ENCODE measurements around the gene CACNA1E.

The CACNA1E gene

DNA sequence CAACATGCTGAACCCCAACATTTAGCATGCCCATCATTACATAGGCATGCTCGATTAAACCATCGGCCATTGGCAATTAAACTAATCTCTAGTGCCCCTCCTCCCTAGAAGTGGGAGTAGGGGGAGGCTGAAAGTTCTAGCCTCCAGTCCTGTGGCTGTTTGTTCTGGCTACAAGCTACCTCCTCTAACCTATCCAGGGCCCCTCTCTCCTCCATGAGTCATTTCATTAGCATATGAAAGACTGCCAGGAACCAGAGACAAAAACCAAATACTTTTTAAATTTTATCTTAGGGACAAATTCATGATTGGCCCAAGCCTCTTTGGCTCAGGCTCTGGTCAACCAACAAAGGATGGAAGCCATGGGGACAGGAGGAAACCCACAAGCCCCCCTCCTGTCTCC, 231.1 kb downstream of the CACNA1E start:
- DNase-seq = no peak

DNA sequence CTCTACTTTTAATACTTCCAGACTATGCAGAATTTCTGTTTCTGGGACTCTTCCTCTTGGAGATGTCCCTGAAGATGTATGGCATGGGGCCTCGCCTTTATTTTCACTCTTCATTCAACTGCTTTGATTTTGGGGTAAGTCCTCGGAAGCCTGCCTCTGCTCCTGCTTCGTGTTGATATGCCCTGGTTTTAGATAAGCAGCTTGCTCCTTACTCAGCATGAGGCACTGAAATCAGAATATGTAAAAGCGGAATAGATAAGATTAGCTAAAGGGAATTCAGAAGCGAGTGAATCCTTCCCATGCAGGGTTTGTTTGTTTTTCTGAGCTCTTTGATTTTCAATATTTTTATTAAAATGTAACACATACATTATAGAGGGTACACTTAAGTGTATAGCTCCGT, 234.7 kb downstream of the CACNA1E start:
- DNase-seq = no peak

DNA sequence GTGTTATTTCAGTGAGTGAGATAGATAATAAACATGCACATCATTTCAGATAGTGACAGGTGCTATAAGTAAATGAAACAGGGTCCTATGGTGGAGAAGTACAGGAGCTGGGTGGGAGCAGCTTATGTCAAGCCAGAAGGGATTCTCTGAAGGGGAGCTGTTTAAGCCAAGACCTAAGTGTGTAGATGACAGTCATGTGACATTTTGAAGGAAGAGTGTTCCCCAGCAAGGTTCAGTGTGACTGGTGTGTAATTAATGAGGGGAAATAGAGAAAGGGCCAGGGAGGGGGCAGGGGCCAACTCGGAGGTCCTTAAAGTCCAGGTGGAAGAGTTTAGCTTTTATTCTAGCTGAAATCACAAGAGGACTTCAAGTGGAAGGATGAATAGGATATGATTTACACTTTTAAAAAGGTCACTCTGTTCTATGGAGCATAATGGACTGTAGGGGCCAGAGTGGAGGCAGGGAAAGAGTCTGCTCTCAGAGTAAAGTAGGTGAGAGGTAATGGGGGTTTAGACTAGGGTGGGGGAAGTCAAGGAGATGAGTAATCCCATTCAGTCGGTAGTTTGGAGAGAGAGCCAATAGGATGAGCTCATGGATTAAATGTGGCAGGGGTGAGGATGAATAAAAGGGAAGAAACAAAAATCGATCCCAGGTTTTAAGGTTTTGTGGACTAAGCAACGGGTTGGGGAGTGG, 243.1 kb downstream of the CACNA1E start:
- no peak for DNase-seq

DNA sequence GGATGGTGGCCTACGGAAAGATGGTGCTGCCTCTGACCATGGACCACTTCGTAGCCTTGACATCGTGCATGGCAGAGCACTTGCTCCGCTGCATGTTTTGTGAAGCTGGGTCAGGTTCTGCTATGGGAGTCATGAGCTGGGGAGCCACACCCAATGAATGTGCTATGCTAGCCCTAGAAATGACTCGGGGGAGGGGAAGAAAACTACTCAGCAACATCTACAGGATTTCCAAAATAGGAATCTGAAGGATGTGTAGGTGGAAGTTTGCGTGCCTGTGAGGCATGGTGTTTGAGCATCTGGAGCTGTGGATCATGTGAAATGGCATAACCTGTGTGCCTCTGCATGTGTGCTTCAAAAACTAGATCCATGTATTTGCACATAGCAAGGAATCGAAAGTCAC, 247.3 kb downstream of the CACNA1E start:
- DNase-seq = no peak

DNA sequence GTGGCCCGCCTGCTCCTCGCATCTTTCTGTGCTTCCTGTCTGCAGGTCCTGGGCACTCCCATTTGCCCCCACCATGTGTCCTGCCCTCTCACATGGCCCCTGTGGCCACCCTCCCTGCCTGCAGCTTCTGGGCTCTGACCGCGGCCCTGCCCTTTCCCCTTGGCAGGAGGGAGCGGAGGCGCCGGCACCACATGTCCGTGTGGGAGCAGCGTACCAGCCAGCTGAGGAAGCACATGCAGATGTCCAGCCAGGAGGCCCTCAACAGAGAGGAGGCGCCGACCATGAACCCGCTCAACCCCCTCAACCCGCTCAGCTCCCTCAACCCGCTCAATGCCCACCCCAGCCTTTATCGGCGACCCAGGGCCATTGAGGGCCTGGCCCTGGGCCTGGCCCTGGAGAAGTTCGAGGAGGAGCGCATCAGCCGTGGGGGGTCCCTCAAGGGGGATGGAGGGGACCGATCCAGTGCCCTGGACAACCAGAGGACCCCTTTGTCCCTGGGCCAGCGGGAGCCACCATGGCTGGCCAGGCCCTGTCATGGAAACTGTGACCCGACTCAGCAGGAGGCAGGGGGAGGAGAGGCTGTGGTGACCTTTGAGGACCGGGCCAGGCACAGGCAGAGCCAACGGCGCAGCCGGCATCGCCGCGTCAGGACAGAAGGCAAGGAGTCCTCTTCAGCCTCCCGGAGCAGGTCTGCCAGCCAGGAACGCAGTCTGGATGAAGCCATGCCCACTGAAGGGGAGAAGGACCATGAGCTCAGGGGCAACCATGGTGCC, 249.1 kb downstream of the CACNA1E start:
- DNase-seq = no peak

DNA sequence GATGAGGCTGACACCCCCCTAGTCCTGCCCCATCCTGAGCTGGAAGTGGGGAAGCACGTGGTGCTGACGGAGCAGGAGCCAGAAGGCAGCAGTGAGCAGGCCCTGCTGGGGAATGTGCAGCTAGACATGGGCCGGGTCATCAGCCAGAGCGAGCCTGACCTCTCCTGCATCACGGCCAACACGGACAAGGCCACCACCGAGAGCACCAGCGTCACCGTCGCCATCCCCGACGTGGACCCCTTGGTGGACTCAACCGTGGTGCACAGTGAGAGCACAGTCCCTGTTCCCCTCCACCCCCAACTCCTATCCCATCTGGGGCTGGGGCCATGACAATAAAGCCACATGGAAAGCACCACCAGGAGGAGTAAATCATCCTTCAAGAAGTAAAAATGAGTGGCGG, 250.2 kb downstream of the CACNA1E start:
- DNase-seq = no peak

DNA sequence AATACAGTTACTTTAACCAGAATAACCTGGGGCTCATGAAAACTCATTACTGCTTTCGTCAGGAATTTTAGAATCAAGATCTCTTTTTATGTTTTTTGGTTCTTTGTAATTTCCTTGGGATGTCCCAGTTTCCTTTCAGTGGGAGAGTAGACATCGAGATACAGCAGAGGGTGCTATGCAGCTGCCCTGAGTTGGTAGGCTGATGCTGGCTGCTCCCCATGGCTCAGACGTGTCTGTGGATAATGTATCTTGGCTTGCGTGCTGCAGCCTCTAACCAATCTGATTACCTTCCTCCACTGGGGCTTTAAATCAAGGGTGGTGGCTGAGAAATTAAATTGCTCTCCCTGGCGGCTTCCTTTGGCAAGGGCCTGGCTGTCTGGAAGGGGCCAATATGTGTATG, 253.7 kb downstream of the CACNA1E start:
- no peak for DNase-seq

DNA sequence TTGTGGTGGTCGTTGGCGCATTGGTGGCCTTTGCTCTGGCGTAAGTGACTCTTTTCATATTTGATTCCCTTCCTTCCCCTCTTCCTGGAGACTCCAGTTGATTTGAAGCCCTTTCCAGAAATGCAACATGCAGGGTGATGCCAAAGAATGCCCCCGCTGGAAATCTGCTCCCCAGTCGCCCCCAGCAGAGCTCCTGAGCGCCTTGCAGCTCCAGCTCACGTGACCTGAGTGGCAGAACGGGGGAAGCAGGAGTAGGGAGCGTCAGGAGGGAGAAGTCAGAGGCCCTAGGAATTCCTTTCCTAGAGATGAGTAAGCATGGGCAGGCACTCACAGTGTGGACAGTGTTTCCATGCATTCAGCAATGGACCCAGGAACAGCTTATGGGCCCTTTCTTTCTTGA, 255.9 kb downstream of the CACNA1E start:
- no peak for DNase-seq

DNA sequence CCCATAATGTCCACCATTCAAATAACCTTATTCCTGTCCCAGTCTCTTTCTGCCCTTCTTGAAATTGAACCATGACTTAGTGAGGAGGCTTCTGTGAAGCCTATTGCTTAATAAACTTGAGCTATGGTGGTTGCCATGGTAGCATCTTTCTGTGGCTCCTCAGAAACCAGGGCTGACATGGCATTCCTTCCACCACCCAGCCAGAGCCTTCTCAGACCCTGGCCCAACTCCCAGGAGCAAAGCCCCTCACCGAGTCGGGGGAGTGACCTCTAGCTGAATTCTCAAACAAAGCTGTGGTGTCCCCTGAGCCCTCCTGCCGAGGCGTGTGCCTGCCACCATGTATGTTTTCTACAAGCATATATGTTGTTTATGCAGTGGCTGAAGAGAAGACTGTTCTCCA, 259.1 kb downstream of the CACNA1E start:
- no peak for DNase-seq

DNA sequence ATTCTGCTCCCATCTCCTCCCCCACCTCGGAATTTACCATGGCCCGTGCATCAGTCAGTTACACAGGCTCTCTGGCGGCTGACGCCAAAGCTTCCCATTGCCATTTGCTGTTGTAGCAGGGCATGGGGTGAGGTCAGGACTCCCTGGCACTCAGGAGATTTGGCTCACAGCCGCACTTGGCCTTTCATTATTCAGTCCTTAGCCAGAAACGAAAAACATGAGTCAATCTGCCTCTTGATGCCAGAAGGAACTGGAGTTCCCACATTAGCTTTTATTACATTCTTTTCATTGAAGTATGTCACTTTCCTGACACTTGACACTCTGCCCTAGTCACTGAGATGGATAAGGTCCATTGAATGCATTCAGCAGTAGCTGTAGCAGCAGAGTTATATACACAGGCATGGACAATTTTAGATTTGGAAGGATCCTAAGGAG, 260.6 kb downstream of the CACNA1E start:
- DNase-seq = peak in 1 of 2 donors; percentile 24

DNA sequence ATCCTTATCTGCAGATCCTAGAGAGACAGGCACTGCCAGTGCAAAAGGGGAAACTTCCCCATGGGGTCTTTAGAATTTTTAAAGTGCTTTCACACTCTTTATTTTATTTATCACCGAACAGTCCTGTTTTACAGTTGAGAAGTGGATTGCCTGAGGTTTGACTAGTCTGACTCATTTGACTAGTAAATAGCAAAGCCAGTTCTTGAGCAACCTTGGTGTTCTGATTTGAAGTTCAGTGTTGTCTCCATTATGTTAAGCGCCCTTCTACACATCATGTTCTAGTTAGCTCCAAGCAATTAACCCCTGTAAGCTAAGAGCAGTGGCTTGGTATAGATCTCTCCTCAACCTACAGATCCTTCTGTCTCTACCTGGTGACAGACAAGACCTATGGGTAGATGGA, 262.9 kb downstream of the CACNA1E start:
- DNase-seq = no peak

DNA sequence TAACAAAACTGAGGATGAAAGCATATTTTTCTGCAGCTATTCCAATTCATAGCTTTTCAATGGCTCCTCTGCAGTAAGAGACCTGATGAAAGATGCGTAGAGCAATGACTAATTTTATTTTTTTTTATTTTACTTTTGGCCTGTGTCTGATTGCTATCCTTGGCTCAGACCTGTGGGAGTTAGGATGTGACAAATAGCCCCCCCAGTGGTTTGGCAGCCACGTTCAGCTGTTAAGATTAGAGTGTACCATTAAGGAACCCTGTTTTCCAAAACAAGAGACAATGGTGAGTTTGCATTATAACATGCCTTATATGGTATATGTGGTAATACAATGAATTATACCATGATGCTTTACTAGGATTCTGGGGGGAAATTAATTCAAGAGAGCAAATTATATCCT, 264.7 kb downstream of the CACNA1E start:
- no peak for DNase-seq

DNA sequence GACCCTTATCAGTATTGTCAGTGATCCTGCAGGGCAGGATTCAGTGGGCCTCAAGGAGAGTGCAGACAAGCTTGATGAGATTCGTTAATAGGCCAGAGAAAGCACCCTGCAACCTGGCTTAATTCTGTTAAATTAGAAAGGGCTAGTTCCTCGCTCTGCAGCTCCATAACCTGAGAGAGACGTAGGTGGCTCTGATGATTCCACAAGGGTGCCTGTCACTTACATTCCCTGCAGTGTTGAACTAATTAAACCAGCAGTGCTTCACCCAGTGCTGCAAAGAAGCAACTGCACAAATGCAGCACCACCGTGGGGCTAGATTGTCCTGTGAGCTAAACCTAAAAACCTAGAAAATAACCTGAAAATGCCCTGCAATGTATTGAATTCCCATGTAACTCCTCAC, 270.8 kb downstream of the CACNA1E start:
- DNase-seq = no peak

DNA sequence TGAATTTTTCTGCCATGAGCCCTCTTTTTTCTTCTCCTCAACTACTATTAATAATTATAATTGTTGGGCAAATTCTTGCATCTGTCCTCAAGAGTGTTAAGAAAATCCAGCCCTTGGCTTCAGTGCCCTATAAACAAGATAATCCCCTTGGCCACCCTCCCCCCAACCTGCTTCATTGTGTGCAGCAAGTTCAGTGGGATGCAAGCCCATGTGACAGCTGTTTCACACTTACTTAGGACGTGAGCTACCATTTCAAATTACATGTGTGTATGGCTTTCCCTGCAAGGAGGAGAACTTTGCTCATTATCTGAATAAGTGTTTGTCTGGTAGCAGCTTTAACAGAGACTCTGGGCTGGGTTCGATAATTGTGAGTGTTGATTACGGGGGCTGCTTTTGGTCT, 276.2 kb downstream of the CACNA1E start:
- DNase-seq = no peak

DNA sequence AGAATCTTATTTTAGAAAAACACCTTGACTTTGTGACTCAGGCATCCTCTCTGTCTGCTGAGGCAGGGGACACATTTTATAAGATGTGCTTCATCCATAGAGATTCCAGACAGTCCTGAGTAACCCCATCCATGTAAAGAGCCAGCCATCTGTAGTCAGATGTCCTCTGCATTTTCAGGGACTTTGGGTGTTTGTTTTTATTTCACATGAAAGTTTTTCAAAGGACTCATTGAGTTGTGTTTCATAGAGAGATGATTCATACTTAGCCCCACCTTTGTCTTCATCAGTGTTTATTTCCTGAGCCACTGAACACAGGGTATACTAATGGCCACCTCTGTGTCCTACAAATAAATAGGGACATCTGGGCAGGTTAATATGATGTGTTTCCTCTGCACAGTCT, 280.4 kb downstream of the CACNA1E start:
- DNase-seq = no peak

DNA sequence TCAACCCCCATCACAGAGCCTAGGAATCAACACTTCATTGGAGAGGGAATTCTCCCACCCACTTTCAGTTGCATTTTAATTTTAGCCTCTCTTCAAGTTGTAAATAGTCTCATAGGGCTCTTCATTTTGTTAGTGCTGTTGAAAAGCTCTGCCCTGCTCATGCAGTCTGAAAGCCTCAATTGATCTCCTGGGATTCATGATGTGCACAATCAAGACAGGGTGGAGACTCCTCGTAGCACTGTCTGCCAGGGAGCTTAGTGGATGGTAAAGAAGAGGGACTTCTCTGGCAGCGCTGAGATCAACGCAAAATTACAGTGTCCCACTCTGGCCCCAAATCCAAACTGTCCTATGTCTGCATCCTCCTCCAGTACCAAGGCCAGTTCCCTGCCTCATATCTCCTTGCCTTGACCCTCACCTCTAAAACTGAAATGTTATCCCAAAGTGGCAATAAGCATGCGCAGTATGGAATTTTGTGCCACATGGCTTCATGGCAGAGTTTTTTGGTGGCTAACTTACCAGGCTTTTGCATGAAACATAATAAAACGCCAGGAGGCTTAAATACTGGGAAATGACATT, 282.2 kb downstream of the CACNA1E start:
- DNase-seq = no peak

DNA sequence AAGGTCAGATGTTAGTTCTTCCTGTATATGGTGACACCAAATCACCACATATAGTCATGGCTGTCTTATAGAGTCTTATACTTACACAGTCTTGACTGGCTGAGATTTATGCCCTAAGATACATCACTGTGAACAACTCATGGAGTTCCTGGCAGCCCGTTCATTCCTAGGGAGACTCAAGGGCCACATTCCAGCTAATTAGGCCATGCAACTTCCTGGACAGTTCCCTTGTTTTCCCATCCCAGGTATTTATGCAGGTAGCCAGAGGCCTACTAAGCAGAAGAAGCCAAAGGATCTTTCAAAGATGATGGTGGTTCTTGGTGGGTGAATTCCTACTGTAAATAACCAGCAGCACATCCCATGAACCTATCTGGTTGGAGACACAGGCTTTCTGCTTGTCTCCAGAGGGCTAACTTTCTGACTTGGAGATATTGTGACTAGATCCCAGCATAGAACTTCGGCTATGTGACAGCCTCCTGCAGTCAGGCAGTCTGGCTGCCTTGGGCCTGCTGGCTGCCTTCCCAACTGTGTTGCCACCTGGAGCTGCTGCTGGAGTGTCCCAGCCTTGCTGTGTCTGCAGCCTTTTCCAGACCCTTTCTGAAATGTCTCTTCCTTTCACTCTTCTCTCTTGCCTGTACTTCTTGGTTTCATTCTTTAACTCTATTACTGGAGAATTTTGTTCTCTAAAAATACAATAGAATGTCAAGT, 283.8 kb downstream of the CACNA1E start:
- DNase-seq = no peak

DNA sequence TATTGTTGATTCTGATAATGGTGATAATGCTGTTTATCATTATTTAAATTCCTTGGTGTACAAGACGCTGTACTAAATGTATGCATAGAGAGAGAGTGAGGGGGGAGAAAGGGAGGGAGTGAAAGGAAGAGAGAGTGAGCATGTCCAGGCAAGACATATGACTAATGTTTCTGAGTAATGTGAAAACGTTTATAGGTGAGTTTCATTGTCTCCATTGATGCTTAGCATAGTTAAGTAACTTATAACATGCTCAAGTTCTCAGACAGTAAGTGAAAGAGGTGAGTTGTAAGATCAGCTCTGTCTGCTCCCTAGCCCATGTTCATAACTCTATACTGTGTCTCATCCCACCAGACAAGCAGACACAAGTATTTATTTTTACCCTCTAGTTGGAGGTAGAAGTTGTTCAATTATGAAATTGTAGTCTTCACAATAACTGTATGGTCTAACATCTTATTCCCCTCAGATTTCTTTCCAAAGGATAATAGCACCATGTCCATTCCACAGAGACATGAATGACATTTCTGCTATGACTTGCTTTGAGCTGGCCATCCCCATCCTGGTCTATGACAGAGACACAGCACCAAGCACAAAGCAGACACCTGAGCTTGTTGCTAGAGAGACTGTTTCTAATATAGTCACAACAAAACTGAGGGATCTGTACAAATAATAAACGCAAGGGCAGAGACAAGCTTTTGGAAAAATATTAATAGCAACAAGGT, 285.1 kb downstream of the CACNA1E start:
- no peak for DNase-seq

DNA sequence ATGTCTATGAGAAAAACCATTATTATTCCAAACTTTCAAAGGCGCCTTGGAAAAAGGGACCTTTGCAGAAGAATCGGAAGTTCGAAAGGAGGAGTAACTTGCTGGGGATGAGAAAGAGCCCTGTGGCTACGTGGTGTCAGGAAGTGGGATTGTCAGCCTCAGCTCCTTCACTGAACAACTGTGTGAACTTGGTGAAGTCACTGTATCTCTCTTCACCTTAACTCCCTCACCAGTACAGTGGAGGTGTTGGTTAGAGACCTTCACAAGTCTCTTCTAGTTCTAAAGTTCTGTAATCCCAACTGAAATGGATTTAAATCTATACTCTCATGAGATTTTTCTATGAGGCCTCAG, 285.6 kb downstream of the CACNA1E start:
- DNase-seq = no peak

DNA sequence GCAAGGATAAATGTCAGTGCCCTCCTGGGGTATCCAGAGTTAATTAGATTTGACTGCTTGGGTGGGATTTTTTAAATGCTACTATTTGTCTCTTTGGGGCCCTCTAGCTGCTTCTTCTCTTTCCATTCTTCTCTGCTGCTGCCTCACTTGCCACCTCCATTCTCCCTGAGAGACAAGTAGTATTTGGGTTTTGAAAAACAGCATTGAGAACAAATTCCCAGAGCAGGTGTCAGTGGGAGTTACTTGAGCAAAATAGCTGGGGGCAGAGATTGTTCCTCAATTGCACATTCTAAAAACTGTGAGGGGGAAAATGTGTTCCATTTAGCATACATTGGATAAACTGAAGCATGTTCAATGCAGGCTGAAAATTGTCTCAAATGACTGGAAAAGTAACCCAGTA, 286.5 kb downstream of the CACNA1E start:
- DNase-seq = no peak

DNA sequence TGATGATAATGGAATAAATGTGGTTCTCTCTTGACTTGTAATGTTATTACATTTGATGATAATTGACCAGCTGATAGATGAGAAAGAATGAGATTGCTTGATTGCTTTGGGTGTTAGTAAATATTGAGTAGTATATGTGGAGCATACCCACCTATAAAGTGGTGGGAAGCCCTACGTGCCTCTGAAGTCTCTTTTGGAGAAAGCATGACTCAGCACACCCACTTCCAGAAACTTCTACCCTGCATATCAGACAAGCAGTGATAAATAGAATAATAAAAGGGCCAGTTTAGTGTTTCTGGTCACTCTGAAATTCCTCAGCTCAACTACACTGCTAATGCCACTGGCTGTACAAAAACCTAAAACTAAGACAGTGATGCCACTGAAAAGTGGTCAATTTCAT, 289.4 kb downstream of the CACNA1E start:
- DNase-seq = no peak

DNA sequence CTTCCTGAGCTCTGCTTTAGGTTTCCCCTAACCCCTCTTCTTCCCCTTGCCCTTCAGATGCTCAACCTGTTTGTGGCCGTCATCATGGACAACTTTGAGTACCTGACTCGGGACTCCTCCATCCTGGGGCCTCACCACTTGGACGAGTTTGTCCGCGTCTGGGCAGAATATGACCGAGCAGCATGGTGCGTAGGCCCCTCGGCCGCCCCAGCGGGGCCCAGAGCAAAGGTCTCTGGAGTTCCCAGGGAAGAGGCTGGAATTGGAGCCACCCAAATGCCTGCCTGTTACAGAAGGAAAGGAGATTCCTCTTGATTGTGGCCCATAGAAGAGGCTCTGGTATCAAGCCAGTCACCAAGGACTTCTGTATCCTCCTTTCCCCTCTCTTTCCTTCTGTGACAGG, 292.7 kb downstream of the CACNA1E start:
- DNase-seq = no peak

DNA sequence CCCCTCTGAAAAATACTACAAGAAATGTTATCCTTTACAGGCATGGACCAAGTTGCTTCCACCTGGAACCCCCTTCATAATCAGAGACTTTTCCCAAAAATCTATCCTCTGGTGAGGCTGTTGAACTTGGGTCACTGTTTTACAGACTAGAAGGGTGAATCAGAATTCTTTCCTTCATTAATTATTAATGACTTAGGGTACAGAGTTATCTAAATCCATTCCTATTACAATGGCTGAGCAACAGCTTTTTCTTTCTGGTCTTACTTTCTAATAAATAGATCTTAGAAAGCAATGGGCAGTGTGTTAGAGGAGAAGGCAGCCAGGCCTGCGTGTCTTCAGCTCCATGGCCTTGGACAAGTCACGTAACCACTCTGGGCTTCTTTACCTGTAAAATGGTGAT, 294.0 kb downstream of the CACNA1E start:
- no peak for DNase-seq

Measured in hippocampal formation (tissue), 2 donors.